ENCODE data around the gene NAXD.

Gene NAXD

DNA sequence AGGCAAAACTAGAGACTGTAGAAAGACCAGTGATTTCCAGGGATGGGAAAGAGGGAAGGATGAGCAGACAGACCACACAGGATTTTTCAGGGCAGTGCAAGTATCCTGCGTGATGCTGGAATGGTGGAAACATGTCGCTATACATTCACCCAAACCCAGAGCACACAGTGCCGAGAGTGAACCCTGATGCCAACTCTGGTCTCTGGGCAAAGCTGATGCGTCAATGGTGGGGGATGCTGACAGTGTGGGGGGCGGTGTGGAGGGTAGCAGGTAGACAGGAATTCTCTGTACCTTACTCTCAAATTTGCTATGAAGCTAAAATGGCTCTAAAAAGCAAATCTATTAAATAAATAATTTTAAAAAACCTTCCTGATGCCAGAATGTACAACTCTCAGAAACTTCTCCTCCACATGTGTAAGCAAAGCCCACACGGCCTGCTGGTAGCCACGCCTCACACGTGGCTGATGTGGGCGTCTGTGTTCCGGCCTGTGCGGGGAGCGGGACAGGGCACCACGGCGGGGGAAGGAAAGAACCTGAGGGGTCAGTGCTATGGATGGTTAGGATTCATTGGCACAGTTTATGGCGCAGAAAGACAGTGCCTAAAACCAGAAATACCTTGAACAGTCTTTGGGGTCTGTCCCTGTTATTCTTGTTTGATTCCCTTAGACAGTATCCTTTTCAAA lies 66.7 kb downstream of the NAXD start:
- in situ Hi-C loops (cut with HindIII; ENCODE audit: low pct_ligation_motif_present, low pct_unique_long_range_greater_than_20kb, low sequenced_read_pairs) = no loop called here
- no peak for DNase-seq

DNA sequence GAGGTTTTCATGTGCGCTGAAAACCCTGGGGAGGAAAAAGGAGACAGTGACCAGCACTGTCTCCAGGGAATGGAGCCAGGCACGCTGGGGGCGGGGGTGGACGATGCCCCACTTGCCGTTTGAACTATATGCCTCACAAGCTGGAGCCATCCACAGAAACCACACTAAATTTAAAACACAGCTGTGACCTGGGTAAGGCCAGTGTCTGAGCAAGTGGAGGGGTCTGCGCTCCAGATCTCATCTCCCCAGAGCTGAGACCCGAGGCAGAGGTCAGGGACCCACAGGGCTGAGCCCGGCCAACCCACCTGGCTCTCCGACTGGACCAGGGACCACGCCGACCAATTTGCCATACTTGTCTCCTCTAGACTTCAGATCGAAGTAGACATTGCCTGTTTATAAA lies 67.4 kb downstream of the NAXD start:
- in situ Hi-C loops (cut with HindIII; ENCODE audit: low pct_ligation_motif_present, low pct_unique_long_range_greater_than_20kb, low sequenced_read_pairs) = no loop called here
- no peak for DNase-seq

DNA sequence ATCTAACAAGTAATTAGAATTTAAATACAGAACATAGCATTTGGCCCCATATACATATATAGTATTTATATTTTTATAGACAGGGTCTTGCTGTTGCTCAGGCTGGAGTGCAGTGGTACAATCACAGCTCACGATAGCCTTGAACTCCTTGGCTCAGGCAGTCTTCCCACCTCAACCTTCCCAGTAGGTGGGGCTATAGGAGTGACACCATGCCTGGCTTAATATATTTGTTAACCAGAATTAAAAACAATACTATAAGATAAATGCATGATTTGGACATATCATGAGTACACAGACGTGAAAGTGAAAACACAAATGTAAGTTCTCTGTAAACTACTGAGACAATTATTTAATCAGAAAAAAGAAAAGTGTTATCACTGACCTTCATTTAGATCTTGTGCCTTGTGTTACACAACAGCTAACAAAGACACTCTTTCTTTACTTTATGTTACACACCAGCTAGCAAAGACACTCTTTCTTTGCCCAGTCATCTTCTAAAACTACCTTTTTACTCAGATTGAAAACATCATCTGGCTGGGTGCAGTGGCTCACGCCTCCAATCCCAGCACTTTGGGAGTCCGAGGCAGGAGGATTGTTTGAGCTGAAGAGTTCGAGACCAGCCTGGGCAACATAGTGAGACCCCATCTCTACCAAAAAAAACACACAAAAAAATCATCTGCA lies 68.0 kb downstream of the NAXD start:
- in situ Hi-C loops (cut with HindIII; ENCODE audit: low pct_ligation_motif_present, low pct_unique_long_range_greater_than_20kb, low sequenced_read_pairs) = no loop called here
- DNase-seq = peak; percentile 44

DNA sequence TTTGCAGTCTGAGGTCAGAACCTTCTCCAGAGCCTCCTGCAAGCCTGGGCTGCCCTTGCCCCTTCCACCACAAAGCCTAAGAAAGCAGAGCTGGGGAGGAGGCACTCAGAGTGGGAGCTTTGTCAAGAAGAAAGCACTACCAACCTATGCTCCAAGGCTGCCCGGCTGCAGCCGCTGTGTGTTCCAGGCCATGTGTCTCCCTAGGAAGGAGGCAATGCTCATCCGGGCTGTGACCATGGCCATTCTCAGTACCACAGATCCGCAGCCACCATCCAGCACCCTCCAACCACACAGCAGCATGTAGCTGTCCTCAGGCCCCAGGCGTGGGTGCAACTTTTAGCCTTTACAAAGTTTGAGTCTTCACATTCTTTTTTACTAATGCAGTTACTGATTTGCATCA lies 68.6 kb downstream of the NAXD start:
- in situ Hi-C loops (cut with HindIII; ENCODE audit: low pct_ligation_motif_present, low pct_unique_long_range_greater_than_20kb, low sequenced_read_pairs) = no loop called here
- DNase-seq = no peak

DNA sequence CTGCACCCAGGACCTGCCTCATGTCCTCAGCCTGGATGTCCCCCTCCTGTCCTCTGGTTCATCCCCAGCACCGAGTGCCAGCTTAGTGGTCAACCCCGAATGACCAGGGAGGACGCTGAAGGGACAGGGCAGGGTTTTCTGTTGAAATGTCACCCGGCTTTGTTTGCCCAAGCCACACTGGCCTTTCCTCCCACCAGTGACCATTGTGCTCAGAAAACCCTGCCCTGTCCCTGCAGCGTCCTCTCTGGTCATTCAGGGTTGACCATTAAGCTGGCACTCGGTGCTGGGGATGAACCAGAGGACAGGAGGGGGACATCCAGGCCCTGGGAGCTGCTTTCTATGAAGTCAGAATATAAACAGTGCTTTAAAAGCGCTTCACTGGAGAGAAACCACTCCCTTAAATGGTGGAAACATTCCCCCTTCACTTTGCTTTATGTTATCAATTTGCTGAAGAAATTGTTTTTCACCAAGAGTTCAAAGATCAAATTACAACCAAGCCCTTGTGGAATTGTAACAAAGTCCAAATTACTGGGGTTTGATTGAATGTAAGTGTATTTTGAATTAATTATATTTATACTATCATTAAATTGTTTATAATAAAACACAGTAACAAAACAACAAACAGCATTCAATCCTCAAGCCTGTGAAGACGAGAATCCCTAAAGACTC lies 69.2 kb downstream of the NAXD start:
- in situ Hi-C loops (cut with HindIII; ENCODE audit: low pct_ligation_motif_present, low pct_unique_long_range_greater_than_20kb, low sequenced_read_pairs) = no loop called here
- no peak for DNase-seq

DNA sequence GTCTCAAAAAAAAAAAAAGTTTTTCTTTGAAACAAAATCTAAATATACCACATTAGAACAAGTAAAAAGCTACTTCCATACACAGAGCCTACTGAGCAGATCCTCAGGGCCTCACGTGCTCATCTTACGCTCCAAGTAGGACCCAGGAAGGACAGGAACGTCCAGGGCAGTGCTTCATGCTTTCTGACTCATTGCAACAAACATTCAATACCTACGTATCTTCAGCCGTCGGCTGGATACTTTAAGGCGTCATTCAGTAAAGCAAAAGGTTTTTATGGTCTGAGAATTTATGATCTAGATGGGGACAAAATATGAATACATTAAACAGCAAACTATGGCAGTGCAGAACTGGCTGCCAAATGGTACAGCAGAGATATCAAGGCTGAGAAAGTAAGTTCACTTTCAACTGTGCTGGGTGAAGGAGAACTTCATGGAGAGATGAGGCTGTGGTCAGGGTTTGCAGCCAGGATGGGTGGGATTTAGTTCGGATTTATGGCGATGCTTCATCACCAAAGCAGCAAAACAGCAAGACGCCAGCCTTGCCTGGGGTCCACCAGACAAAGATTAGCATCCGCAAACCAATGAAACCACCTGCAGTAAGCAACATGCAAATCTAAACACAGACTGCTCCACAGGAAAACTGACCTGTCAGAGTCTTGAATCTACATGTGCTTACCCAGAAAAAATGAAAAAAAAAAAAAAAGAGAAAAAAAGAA lies 70.1 kb downstream of the NAXD start:
- no peak for DNase-seq
- in situ Hi-C loops (cut with HindIII; ENCODE audit: low pct_ligation_motif_present, low pct_unique_long_range_greater_than_20kb, low sequenced_read_pairs) = no loop called here

DNA sequence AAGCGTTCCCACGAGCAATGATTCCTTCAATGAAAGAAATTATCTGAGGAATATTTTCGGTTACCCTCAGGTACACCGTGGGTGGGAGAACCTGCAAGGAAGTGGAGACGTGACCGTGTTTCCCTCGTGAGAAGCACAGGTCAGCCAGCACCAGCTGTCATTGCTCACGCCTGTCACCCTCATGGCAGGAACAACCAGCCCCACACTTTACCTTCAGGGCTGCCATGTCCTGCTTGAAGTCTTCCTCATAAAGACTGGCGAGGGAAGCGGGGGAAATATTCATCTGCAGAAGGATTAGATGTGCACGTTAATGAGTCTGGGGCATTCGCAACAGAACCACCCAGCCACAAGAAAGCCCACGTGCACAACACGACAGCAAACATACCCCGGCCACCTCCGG lies 72.4 kb downstream of the NAXD start:
- in situ Hi-C loops (cut with HindIII; ENCODE audit: low pct_ligation_motif_present, low pct_unique_long_range_greater_than_20kb, low sequenced_read_pairs) = no loop called here
- no peak for DNase-seq

DNA sequence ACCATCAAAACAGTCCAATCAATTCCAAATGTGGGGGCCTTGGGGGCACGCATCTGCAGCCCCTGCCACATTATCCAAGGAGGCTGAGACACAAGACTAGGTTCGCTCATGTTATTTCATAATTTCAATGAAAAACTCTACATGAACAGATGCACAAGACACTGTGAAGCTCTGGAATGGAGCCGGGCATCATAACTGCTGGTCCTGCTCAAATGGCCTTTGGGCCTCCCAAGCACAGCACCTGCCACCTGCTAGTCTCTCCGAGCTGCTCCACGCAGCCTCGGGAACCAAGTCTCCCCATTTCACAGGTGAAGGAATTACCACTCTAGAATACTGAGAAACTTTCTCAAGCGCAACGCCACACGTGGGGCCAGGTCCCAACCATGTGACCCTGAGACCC lies 73.7 kb downstream of the NAXD start:
- in situ Hi-C loops (cut with HindIII; ENCODE audit: low pct_ligation_motif_present, low pct_unique_long_range_greater_than_20kb, low sequenced_read_pairs) = no loop called here
- DNase-seq = no peak

Measured in ACHN (cell line).